ENCODE results near the gene TIMP2.

- TF ChIP-seq CTCF (conservative IDR thresholded peaks at IDR 0.05 in 1 of 2, IDR thresholded peaks at IDR 0.05 in 1 of 2; ENCODE audit: extremely low read depth in 1 of 2, insufficient read depth in 1 of 2, low read depth in 1 of 2, low read length in 2 of 2) (no peak), EZH2 (IDR thresholded peaks at IDR 0.05; ENCODE audit: borderline replicate concordance, low read length) (no peak)
Observed at GRCh38 chr17:78878871-78879527, 46.2 kb downstream of the TIMP2 start.
